ENCODE measurements around the gene CCDC85A.

CCDC85A gene

GRCh38 chr2:56195563-56195962, 11.8 kb downstream of the CCDC85A start:
- DNase-seq (ENCODE audit: low read depth), result no peak

- no peak for DNase-seq (ENCODE audit: low read depth)
These were observed 14.0 kb downstream of the CCDC85A start for GRCh38 chr2:56197816-56198215.

GRCh38 chr2:56198936-56199335, 15.1 kb downstream of the CCDC85A start:
- DNase-seq (ENCODE audit: low read depth), result no peak

- DNase-seq (ENCODE audit: low read depth), result no peak
These were observed 15.7 kb downstream of the CCDC85A start for GRCh38 chr2:56199492-56199891.

GRCh38 chr2:56202381-56203121, 18.8 kb downstream of the CCDC85A start:
- DNase-seq (ENCODE audit: low read depth), result no peak

- no peak for DNase-seq (ENCODE audit: low read depth)
These were observed 20.8 kb downstream of the CCDC85A start for GRCh38 chr2:56204556-56204955.

- no peak for DNase-seq (ENCODE audit: low read depth)
These were observed 22.5 kb downstream of the CCDC85A start for GRCh38 chr2:56206250-56206649.

- no peak for DNase-seq (ENCODE audit: low read depth)
These were observed 24.0 kb downstream of the CCDC85A start for GRCh38 chr2:56207760-56208159.

GRCh38 chr2:56208380-56208779, 24.6 kb downstream of the CCDC85A start:
- no peak for DNase-seq (ENCODE audit: low read depth)

GRCh38 chr2:56209701-56210100, 25.9 kb downstream of the CCDC85A start:
- no peak for DNase-seq (ENCODE audit: low read depth)

GRCh38 chr2:56210291-56210690, 26.5 kb downstream of the CCDC85A start:
- no peak for DNase-seq (ENCODE audit: low read depth)

- no peak for DNase-seq (ENCODE audit: low read depth)
These were observed 27.3 kb downstream of the CCDC85A start for GRCh38 chr2:56211048-56211447.

- no peak for DNase-seq (ENCODE audit: low read depth)
These were observed 32.1 kb downstream of the CCDC85A start for GRCh38 chr2:56215911-56216310.

- DNase-seq (ENCODE audit: low read depth), result no peak
These were observed 33.3 kb downstream of the CCDC85A start for GRCh38 chr2:56217106-56217505.

- DNase-seq (ENCODE audit: low read depth), result no peak
These were observed 38.7 kb downstream of the CCDC85A start for GRCh38 chr2:56222481-56222880.

GRCh38 chr2:56224316-56224715, 40.5 kb downstream of the CCDC85A start:
- DNase-seq (ENCODE audit: low read depth), result no peak

- no peak for DNase-seq (ENCODE audit: low read depth)
These were observed 44.0 kb downstream of the CCDC85A start for GRCh38 chr2:56227811-56228210.

- no peak for DNase-seq (ENCODE audit: low read depth)
These were observed 45.7 kb downstream of the CCDC85A start for GRCh38 chr2:56229397-56230060.

GRCh38 chr2:56230156-56230555, 46.4 kb downstream of the CCDC85A start:
- no peak for DNase-seq (ENCODE audit: low read depth)

GRCh38 chr2:56231361-56231760, 47.6 kb downstream of the CCDC85A start:
- DNase-seq (ENCODE audit: low read depth), result no peak

- no peak for DNase-seq (ENCODE audit: low read depth)
These were observed 49.1 kb downstream of the CCDC85A start for GRCh38 chr2:56232912-56233311.

GRCh38 chr2:56234241-56234640, 50.5 kb downstream of the CCDC85A start:
- DNase-seq (ENCODE audit: low read depth), result no peak

GRCh38 chr2:56239030-56239429, 55.2 kb downstream of the CCDC85A start:
- DNase-seq (ENCODE audit: low read depth), result no peak

- no peak for DNase-seq (ENCODE audit: low read depth)
These were observed 55.6 kb downstream of the CCDC85A start for GRCh38 chr2:56239437-56239836.
